Panc1 (cell line): Measurements from ENCODE around the gene MTUS2. TPM values are rescaled to one million over a fixed set of nuclear protein-coding genes. Genes with fewer than 3 reads are reported as not detected.
"Not testable (repeated sequence)": the region's sequence is repeated elsewhere in the genome, so short reads cannot be mapped to it uniquely, and the experiment has no call there.

Source experiments
- ATAC-seq: fragments of 200-7000 bp; cut with Tn5 transposase; 2 replicates; pipeline ENCODE4 v1.9.1; 2020; ENCODE audit warnings: mild to moderate bottlenecking, moderate library complexity
- BruUV-seq: library from RNA; stranded (reverse); fragments of 400-500 nt; replicated peaks from 2 replicates; lab custom pipeline; 2021; lab: Mats Ljungman, UMichigan
- CTCF ChIA-PET: fragments of 300-600 bp; sonication (Branson Sonifier 250); formaldehyde crosslinking; loops from one replicate; lab custom pipeline; 2022; ENCODE audit warnings: antibody characterized with exemption; lab: Charles Lee
- POLR2A ChIA-PET: fragments of 300-600 bp; sonication (Branson Sonifier 250); formaldehyde crosslinking; loops from one replicate; lab custom pipeline; 2022; ENCODE audit warnings: antibody characterized with exemption; lab: Charles Lee
- DNase-seq: peaks from one replicate; pipeline ENCODE4 v3.0.0-alpha.2; 2010; ENCODE audit warnings: low read depth, low spot score
- H3K27ac ChIP-seq: 2 replicates; pipeline ENCODE4 v1.5.1; 2011; ENCODE audit warnings: mild to moderate bottlenecking, low read length, inconsistent platforms
- H3K27me3 ChIP-seq: fragments of 200-500 bp; sonication (Bioruptor generic); 2 replicates; pipeline ENCODE4 v1.6.0; 2014; ENCODE audit warnings: low read length, inconsistent platforms; ENCODE audit not compliant: control insufficient read depth, insufficient read depth
- H3K36me3 ChIP-seq: fragments of 200-500 bp; sonication (Bioruptor generic); 2 replicates; pipeline ENCODE4 v1.5.1; 2014; ENCODE audit warnings: inconsistent platforms, mild to moderate bottlenecking, low read length, moderate library complexity; ENCODE audit not compliant: control insufficient read depth, insufficient read depth
- H3K4me1 ChIP-seq: 2 replicates; pipeline ENCODE4 v1.5.1; 2011; ENCODE audit warnings: inconsistent platforms, mild to moderate bottlenecking, low read length, moderate library complexity; ENCODE audit not compliant: control insufficient read depth, insufficient read depth
- H3K4me3 ChIP-seq, 2 experiments: 2 replicates each; pipeline ENCODE4 v1.5.1; 2011 to 2012; ENCODE audit warnings: low read depth in 2 of 2, low read length in 2 of 2, mild to moderate bottlenecking in 2 of 2, inconsistent platforms in 1 of 2, moderate library complexity in 1 of 2
- H3K9me3 ChIP-seq: fragments of 200-500 bp; sonication (Bioruptor generic); 2 replicates; pipeline ENCODE4 v1.5.1; 2014; ENCODE audit warnings: low read depth, mild to moderate bottlenecking, inconsistent platforms, low read length, moderate library complexity; ENCODE audit not compliant: control insufficient read depth, insufficient read depth
- POLR2AphosphoS5 ChIP-seq: IDR thresholded peaks from 2 replicates; pipeline ENCODE4 v1.6.1; 2012; ENCODE audit warnings: mild to moderate bottlenecking, low read depth, low read length, moderate library complexity
- SIN3A ChIP-seq: IDR thresholded peaks from 2 replicates; pipeline ENCODE4 v1.6.1; 2012; ENCODE audit warnings: low read depth, mild to moderate bottlenecking, low read length, moderate library complexity, borderline replicate concordance; ENCODE audit not compliant: insufficient read depth
- TCF7L2 ChIP-seq: IDR thresholded peaks from 2 replicates; pipeline ENCODE4 v1.6.1; 2011; ENCODE audit warnings: mild to moderate bottlenecking, low read depth, low read length, inconsistent platforms
- in situ Hi-C: cut with HindIII; loops from 2 replicates; pipeline ENCODE4 v1.10.0; 2016; ENCODE audit warnings: low sequenced_read_pairs, low pct_unique_long_range_greater_than_20kb
- intact Hi-C: fragments of 100-400 bp; cut with micrococcal nuclease; formaldehyde crosslinking; loops from one replicate; pipeline ENCODE4 v1.10.0; 2022; ENCODE audit not compliant: unreplicated experiment
- total RNA-seq: library from RNA; stranded (reverse); gene quantifications from one replicate; pipeline ENCODE4 v1.2.1, GENCODE V29; 2021; ENCODE audit not compliant: unreplicated experiment
- TF ChIP-seq, protein P1 (sequence below): fragments of 450-650 bp; IDR thresholded peaks from 2 replicates; pipeline ENCODE4 v1.5.1; 2017; ENCODE audit warnings: mild to moderate bottlenecking
- TF ChIP-seq, protein P2 (sequence below), 2 experiments: IDR thresholded peaks; 2 replicates each; pipeline ENCODE4 v1.6.1; 2011 to 2012; ENCODE audit warnings: low read depth in 2 of 2, control low read depth in 1 of 2, low read length in 1 of 2, mild to moderate bottlenecking in 1 of 2, moderate library complexity in 1 of 2; ENCODE audit not compliant: insufficient read depth in 1 of 2

Gene MTUS2
- total RNA-seq, 1 experiment from 2014 or later: 0.05 TPM

DNA sequence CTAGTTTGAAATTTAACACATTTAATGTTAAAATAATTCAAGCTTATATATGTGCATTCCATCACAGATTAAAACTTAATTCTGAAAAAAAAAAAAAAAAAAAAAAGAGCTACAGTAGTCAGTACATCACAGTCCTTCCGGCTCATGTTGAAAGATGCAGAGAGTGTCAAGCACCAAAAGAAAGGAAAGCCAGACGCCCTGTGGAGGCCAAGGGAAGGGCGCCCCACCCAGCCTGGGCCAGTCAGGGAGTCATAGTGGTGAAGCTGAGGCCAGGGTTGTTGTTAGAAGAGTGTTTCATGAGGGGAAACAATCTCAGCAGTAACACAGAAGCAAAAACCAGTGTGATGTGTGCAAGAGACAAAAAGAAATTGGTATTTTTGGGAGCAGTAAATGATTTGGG is 375.3 kb downstream of the MTUS2 start:
- CTCF ChIA-PET: no interaction called here
- Histone ChIP-seq H3K36me3 (no peaks in the 10 kb centered on the region), H3K27ac (no peak overlapping the region), H3K27me3 (no peaks in the 10 kb centered on the region), H3K9me3 (no peaks in the 10 kb centered on the region), H3K4me3 (no peak overlapping the region), H3K4me1 (no peaks in the 10 kb centered on the region)
- ATAC-seq: no peak
- BruUV-seq: no TSS peak
- in situ Hi-C loops: no loop called here
- DNase-seq: no peak
- POLR2A ChIA-PET: no interaction called here
- intact Hi-C loops: no loop called here
- TF ChIP-seq, protein P1, sequence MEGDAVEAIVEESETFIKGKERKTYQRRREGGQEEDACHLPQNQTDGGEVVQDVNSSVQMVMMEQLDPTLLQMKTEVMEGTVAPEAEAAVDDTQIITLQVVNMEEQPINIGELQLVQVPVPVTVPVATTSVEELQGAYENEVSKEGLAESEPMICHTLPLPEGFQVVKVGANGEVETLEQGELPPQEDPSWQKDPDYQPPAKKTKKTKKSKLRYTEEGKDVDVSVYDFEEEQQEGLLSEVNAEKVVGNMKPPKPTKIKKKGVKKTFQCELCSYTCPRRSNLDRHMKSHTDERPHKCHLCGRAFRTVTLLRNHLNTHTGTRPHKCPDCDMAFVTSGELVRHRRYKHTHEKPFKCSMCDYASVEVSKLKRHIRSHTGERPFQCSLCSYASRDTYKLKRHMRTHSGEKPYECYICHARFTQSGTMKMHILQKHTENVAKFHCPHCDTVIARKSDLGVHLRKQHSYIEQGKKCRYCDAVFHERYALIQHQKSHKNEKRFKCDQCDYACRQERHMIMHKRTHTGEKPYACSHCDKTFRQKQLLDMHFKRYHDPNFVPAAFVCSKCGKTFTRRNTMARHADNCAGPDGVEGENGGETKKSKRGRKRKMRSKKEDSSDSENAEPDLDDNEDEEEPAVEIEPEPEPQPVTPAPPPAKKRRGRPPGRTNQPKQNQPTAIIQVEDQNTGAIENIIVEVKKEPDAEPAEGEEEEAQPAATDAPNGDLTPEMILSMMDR: no peak
- TF ChIP-seq SIN3A (no peak), TCF7L2 (no peak), POLR2AphosphoS5 (no peak)
- TF ChIP-seq, protein P2, sequence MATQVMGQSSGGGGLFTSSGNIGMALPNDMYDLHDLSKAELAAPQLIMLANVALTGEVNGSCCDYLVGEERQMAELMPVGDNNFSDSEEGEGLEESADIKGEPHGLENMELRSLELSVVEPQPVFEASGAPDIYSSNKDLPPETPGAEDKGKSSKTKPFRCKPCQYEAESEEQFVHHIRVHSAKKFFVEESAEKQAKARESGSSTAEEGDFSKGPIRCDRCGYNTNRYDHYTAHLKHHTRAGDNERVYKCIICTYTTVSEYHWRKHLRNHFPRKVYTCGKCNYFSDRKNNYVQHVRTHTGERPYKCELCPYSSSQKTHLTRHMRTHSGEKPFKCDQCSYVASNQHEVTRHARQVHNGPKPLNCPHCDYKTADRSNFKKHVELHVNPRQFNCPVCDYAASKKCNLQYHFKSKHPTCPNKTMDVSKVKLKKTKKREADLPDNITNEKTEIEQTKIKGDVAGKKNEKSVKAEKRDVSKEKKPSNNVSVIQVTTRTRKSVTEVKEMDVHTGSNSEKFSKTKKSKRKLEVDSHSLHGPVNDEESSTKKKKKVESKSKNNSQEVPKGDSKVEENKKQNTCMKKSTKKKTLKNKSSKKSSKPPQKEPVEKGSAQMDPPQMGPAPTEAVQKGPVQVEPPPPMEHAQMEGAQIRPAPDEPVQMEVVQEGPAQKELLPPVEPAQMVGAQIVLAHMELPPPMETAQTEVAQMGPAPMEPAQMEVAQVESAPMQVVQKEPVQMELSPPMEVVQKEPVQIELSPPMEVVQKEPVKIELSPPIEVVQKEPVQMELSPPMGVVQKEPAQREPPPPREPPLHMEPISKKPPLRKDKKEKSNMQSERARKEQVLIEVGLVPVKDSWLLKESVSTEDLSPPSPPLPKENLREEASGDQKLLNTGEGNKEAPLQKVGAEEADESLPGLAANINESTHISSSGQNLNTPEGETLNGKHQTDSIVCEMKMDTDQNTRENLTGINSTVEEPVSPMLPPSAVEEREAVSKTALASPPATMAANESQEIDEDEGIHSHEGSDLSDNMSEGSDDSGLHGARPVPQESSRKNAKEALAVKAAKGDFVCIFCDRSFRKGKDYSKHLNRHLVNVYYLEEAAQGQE (IDR thresholded peaks at IDR 0.05; ENCODE audit: insufficient read depth in 1 of 2, low read depth in 2 of 2, low read length in 1 of 2): no peak

DNA sequence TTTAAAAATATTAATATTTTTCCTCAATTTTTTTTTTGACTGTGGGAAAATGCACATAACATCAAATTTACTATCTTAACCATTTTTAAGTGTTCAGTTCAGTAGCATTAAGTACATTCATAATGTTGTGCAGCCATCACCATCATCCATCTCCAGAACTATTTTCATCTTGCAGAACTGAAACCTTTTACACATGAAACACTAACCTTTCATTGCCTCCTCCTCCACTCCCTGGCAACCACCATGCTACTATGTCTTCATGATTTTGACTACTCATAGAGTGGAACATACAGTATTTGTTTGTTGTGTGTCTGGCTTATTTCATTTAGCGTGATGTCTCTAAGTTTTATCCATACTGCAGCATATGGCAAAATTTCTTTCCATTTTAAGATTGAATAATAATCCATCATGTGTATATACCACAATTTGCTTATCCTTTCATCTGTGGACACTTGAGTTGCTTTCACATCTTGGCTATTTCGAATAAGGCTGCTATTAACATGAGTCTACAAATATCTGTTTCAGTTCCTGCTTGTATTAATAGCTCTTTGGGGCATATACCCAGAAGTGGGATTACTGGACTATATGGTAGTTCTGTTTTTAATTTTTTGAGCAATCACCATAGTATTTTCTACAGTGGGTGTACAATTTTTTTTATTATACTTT is 376.4 kb downstream of the MTUS2 start:
- TF ChIP-seq SIN3A (no peak), POLR2AphosphoS5 (no peak)
- TF ChIP-seq, protein P1: no peak
- DNase-seq: no peak
- Histone ChIP-seq H3K4me3 (no peak overlapping the region), H3K36me3 (no peaks in the 10 kb centered on the region), H3K9me3 (no peaks in the 10 kb centered on the region), H3K4me1 (no peaks in the 10 kb centered on the region), H3K27ac (no peak overlapping the region), H3K27me3 (no peaks in the 10 kb centered on the region)
- ChIA-PET POLR2A (no interaction called here), CTCF (no interaction called here)
- intact Hi-C loops: no loop called here
- BruUV-seq: no TSS peak
- ATAC-seq: no peak
- in situ Hi-C loops: no loop called here

DNA sequence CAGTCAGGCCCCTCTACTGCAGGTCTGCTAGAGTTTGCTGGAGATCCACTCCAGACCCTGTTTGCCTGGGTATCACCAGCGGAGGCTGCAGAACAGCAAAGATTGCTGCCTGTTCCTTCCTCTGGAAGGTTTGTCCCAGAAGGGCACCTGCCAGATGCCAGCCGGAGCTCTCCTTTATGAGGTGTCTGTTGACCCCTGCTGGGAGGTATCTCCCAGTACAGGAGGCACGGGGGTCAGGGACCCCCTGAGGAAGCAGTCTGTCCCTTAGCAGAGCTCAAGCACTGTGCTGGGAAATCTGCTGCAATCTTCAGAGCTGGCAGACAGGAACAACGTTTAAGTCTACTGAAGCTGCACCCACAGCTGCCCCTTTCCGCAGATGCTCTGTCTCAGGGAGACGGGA is 382.6 kb downstream of the MTUS2 start:
- BruUV-seq, intact Hi-C loops, CTCF ChIA-PET, ATAC-seq, H3K36me3 ChIP-seq, POLR2A ChIA-PET, H3K4me1 ChIP-seq, H3K27me3 ChIP-seq, H3K4me3 ChIP-seq, DNase-seq, in situ Hi-C loops, H3K9me3 ChIP-seq, H3K27ac ChIP-seq: not testable (repeated sequence)
